ENCODE data around the gene ZSCAN22.
"Not testable (repeated sequence)": the region's sequence is repeated elsewhere in the genome, so short reads cannot be mapped to it uniquely, and the experiment has no call there.

ZSCAN22 gene

DNA sequence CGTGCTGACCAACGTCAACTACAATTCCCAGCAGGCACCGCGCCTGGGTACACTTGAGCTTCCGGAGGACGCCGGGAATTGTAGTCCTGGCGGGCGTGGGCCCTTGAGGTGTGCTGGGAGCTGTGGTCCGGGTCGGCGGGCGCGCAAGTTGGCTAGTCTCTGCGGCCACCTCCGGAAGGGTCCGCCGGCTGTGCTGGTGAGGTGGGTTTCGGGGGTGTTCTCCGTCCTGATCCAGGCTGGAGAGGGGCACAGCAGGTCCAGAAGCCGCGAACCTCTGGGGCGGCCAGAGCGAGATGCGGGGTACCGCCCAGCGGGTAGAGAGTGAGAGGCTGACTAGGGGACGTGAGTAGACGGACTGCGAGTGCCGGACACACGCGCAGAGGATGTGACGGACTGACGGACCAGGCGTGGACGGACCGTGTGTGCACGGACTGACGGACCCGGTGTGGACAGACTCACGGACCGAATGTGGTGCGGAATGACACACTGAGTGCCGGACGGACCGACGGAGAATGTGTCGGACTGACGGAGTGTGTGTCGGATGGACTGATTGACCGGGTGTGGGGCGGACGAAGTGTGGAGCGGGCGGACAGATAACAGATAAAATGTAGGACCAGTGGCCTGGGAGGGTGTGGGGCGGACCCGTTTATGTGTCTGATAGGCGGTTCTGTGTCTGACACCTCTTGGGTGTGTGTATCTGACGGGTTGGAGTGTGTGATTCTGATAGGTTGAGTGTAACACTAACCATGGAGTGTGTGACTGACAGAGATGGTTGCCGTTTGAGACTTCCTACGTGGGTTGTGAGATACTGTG lies at the start of gene ZSCAN22:
Gene ZSCAN22 (plus strand): TSS at position 81 of the 813 bp plus-strand sequence. CDS start 7,809 bp downstream, outside the sequence.
- no peak for FAIRE-seq

DNA sequence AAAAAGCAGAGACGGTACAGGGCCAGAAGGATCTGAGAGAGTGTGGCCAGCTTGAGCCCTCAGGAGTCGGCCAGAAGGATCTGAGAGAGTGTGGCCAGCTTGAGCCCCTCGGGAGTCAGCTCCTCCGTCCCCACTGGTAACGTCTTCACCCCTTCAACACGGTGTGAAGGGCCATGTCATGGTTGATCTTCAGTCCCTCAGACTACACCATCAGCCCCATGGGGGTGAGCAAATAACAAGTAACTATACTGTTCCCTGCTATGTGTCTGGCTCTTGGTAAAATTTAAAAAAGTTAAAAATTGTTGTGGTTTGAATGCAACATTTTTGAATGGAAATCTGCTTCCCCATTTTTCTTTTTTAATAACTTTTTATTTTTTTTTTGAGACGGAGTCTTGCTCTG lies 49.6 kb upstream of the ZSCAN22 start:
- DNase-seq (ENCODE audit: low spot score) (no peak), FAIRE-seq (no peak)

More for the DNA sequence above, at the start of gene ZSCAN22:
- DNase-seq (ENCODE audit: low spot score): peak; percentile 87

DNA sequence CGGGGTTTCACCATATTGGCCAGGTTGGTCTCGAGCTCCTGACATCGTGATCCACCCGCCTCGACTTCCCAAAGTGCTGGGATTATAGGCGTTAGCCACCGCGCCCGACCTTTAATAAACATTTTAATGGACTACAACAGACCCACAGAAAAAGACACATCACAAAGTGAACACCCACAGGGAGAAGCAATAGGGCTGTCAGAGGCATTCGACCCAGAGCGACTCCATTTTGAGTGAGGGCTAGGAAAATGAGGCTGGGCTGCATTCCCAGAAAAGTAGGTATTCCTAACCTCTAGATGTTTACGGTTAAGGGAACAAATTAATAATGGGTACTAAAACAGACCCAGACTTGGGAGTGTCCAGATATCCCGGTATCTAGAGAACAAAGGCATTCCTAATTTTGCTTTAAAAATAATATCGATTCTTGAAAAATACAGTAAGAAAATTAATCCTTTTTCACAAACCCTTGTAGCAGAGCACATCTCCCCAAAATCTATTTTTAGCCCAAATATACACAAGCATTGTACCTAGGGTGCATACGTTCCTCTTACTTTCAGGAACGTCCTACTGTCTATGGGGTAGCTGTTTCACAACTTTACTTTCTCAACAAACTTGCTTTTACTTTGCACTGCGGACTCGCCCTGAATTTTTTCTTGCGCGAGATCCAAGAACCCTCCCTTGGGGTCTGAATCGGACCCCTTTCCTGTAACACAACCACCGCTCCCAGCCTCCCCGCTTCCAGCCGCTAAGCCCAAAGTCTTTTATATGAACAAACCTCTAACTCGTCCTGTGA lies 48.9 kb upstream of the ZSCAN22 start:
- DNase-seq (ENCODE audit: low spot score): no peak

DNA sequence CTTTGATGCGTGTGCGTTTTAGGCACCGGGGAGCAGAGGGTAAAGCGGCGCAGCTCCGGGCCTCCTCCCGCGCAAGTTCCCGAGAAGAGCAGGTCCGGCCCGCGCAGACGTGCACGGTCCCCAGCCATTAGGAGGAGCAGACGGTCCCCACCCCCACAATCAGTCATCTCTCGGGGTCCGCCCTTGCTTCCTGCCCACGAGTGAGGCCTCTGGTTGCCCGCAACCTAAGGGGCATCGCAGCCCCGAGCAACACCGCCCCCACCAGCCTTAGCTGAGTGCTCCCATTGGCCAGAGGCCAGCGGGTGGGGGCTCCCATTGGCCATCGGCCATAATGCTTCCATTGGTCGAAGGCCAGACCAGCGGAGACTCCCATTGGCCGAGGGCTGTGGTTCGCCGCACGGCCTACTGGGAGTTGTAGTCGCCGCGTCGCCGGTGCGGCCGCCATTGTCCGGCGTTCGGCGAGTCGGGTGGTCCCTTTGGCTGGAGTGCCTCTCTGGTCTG lies 48.2 kb upstream of the ZSCAN22 start, which contains the start of gene ZNF8:
Gene ZNF8 (plus strand): TSS at position 415 of the 501 bp plus-strand sequence. CDS start 127 bp downstream, outside the sequence.
- FAIRE-seq: peak; percentile 86
- peak; percentile 96 for DNase-seq (ENCODE audit: low spot score)

More for the DNA sequence above, 48.9 kb upstream of the ZSCAN22 start:
- FAIRE-seq: no peak

DNA sequence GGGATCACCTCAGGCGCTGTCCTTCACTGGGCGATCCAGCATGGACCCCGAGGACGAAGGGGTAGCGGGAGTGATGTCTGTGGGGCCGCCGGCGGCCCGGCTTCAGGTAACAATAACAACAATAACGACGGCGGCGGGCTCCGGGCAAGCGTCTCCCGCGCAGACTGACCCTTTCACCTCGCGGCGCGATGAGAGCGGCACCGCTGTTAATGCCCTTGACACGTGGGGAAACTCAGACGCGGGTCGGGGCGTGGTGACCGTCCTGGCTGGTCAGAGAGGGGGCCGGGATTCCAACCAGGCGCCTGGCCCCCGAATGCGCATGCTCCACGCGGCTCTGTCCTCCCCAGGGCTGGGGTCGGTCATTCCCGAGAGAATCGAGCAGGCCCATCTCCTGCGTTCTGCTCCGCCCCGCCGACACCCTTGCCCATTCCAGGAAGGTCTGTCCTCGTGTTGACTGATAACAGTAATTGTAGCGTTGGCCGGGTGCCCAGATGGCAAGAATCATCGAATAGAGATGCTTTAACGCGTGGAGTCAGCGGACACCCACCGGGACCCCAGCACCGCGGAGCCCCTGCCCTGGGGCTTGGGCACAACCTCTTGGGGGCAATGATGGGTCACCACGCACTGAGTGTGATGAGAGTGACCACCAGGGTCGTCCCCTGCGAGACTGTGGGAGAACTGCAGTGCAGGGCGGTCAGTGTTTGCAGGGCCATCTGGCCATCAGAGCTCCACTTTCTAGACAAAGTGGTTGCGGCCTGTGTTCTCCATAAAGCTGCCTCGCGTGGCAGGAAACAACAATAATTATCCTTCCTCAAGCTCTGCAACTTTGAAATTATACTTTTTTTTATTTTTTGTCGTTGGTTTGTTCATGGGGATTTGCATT lies 47.5 kb upstream of the ZSCAN22 start:
- FAIRE-seq (no peak), DNase-seq (ENCODE audit: low spot score) (peak; percentile 19)

DNA sequence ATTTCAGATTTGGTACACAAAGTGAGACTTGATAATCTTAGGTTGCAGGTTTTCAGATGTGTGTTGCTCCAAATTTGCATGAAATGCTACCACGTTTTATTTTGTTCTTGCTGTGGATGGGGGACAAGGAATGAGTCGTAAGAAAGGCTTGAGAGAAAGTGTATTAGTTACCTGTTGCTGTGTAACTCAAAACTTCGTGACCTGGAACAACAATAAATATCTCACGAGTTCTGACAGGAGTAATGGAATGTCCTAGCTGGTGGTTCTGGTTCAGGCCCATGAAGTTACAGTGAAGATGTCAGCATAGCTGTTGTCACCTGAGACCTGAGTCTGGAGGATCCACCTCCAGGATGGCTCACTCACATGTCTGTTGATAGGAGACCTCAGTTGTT lies 46.9 kb upstream of the ZSCAN22 start:
- no peak for FAIRE-seq
- peak; percentile 7 for DNase-seq (ENCODE audit: low spot score)

DNA sequence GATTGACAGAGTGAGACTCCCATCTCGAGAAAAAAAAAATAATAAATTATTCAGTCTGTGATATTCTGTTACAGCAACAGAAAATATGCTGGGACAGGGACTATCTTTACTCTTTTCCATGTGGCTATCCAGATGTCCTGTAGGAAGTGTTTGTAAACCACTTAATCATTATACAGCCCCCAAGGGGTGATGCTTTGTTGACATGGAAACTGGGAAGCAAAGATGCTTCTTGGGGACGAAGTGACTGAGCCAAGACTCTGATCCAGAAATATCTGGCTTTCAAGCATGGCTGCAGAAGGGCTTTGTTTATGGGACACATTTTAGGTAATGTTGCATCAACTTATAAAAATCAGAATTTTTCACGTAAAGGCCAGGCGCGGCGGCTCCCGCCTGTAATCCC lies 42.6 kb upstream of the ZSCAN22 start:
- DNase-seq (ENCODE audit: low spot score): no peak
- FAIRE-seq: no peak

DNA sequence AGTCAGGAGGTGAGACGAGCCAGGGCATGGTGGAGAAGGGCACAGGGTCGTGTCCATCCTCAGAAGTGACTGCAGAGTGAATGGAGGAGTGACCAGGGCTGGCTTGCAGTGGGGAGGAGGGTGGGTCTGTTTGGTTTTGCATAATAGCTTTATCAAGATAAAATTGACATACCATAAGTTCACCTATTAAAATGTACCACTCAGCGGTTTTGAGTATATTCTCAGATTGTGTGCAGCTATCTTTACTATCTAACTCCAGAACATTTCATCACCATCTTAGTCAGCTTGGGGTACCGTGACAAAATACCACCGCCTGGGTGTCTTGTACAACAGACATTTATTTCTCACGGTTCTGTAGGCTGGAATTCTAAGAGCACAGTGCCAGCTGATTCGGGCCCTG lies 34.9 kb upstream of the ZSCAN22 start:
- FAIRE-seq (no peak), DNase-seq (ENCODE audit: low spot score) (no peak)

DNA sequence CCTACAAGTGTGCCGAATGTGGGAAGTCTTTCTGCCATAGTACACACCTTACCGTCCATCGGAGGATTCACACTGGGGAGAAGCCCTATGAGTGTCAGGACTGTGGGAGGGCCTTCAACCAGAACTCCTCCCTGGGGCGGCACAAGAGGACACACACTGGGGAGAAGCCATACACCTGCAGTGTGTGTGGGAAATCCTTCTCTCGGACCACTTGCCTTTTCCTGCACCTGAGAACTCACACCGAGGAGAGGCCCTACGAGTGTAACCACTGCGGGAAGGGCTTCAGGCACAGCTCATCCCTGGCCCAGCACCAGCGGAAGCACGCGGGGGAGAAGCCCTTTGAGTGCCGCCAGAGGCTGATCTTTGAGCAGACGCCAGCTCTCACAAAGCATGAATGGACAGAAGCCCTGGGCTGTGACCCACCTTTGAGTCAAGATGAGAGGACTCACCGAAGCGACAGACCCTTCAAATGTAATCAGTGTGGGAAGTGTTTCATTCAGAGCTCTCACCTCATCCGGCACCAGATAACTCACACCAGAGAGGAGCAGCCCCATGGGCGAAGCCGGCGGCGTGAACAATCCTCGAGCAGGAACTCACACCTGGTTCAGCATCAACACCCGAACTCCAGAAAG lies 31.9 kb upstream of the ZSCAN22 start:
- DNase-seq (ENCODE audit: low spot score) (no peak), FAIRE-seq (no peak)

DNA sequence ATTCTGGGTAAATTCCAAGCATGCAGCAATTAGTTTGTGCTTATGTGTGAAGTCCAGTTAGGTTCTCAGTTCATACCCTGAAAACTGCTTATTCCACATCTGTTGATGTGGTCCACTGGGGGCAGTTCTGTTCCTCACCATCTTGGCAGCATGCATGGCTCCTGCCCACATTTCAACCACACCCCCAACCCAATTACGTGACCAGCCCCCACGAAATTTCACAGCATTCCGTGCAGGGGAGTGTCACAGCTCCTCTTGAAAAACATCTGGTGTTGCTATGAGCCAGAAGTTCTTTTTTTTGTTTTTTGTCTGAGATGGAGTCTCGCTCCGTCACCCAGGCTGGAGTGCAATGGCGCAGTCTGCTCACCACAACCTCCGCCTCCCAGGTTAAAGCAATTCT lies 30.7 kb upstream of the ZSCAN22 start:
- FAIRE-seq (no peak), DNase-seq (ENCODE audit: low spot score) (no peak)

DNA sequence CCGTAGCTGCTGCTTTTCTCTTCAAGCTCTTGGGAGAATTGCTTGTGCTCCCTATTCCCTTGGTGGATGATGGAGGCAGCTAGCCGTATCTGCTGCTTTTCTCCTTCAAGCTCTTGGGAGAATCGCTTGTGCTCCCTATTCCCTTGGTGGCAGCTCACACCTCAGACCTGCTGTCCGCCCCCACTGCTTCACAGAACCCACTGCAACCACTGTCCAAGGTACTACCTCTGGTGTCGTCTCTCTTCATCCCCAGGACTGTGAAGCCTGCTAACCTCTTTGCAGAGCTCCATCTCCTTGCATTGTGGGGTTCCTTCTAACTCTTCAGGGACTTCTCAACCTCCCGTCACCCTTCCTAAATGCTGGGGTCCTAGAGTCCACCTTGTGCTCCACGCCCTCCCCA lies 26.2 kb upstream of the ZSCAN22 start:
- DNase-seq (ENCODE audit: low spot score) (no peak), FAIRE-seq (no peak)

DNA sequence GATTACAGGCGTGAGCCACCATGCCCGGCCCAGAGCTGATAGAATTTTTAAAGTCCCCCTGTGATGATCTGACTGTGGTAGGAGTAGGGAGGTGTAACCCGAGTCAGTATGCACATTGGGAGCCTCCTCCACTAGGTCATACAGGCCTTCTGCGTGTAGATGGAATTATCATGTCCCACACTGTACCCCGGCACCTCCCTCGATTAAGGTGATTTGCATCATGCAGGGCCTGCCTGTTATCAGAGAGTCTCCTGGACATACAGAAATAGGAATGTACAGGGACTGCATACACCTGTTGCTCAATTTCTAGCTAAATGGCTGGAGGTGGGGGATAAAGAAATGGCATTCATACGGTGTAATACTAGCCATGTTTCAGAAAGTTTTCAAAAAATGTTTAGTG lies 22.5 kb upstream of the ZSCAN22 start:
- FAIRE-seq: no peak
- no peak for DNase-seq (ENCODE audit: low spot score)

DNA sequence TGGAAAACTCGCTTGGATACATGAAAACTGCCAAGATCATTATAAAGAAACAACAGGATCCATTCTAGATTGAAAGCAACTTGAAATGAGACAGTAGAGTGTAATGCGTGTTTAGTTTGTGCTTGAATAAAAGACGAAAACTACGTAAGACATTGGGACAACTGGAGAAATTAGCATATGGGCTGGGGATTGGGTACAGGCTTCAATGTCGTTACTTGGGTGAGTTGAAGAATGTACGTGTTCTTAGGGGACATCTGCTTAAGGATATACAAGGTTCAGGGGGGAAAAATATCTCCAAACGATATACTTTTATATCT lies 22.1 kb upstream of the ZSCAN22 start:
- DNase-seq (ENCODE audit: low spot score) (no peak), FAIRE-seq (no peak)

DNA sequence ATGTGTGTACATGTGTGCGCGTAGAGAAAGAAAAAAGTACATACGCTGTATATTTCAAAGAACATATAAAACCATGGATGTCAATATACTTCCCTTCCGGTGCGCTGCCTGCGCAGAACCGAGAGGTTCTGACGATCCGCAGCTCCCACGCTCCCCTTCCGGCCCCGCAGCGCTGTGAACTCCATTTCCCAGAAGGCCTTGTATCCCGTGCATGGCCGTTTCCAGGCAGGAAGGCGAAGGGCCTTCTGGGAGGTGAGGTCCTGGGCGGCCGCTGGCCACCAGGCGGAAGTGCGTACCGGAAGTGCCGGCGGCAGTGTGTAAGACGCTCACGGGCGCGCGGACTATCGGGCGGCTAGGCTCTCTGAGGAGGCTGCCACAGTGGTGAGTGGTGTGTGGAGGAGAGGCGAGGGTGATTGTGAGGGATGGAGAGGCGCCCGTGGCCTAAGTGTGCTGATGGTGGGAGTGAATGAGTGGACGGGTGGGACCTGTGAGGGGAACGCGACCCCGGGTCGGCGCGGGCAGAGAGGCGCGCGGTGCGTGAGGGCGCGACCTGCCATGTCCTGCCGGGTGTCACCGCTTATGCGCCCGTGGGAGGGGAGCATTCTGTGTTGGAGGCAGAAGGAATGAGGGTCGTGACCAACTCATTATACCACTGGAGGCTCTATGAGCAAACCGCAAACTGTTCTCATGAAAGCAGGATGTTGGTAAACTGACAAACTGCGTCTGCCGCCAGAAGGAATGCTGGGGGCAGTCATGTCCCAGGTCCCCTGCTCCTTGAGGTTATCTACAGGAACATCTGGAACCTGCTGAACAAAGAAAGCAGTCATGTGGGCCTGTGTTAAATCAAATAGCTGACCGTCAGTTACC lies 21.5 kb upstream of the ZSCAN22 start, which contains the start of gene ERVK3-1:
Gene ERVK3-1 (plus strand): TSS at position 313 of the 867 bp plus-strand sequence. CDS start 6,792 bp downstream, outside the sequence.
- FAIRE-seq (peak; percentile 67), DNase-seq (ENCODE audit: low spot score) (peak; percentile 86)

DNA sequence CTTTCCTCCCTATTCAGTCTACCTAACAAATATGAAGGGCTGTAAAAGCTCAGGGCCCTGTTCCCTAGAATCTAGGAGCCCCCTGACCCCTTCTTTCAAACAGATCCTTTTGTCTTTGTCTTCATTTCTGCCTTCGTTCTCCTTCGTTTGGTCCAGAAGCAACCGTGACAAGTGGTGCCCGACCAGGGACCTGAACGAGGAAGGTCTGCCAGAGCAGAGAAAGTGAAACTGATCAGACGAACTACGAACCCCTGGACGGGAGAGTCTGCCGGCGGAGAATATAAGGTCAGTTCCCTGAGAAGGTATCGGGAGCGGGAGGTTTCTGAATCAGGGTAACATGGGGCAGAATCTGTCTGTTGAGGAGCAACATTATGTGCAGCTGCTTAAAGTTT lies 20.9 kb upstream of the ZSCAN22 start:
- DNase-seq (ENCODE audit: low spot score) (no peak), FAIRE-seq (no peak)

DNA sequence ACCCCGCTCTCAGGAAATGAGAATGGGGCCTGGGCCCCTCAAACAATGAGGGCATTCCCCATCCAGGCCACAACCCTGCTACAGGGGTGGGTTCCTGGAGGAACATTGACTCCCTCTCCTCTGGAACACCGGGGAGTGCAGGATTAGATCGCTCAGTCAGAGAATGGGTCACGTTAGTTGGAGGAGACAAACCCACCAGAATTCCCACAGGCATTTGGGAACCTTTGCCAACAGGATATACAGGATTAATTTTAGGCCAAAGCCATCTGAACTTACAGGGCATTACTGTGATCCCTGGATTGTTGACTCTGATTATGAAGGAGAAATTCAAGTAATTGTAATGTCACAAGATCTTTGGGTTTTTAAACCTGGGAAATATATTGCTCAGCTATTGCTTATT lies 19.1 kb upstream of the ZSCAN22 start:
- no peak for DNase-seq (ENCODE audit: low spot score)
- no peak for FAIRE-seq

DNA sequence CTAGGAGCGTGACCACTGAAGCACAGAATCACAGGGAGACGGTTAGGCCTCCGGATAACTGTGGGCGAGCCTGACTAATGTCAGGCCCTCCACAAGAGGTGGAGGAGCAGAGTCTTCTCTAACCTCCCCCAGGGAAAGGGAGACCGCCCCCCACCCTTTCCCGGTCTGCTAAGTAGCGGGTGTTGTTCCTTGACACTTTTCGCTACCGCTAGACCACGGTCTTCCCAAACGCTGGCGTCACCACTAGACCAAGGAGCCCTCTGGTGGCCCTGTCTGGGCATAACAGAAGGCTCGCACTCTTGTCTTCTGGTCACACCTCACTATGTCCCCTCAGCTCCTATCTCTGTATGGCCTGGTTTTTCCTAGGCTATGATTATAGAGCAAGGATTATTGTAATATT lies 16.1 kb upstream of the ZSCAN22 start:
- FAIRE-seq; DNase-seq (ENCODE audit: low spot score): not testable (repeated sequence)

DNA sequence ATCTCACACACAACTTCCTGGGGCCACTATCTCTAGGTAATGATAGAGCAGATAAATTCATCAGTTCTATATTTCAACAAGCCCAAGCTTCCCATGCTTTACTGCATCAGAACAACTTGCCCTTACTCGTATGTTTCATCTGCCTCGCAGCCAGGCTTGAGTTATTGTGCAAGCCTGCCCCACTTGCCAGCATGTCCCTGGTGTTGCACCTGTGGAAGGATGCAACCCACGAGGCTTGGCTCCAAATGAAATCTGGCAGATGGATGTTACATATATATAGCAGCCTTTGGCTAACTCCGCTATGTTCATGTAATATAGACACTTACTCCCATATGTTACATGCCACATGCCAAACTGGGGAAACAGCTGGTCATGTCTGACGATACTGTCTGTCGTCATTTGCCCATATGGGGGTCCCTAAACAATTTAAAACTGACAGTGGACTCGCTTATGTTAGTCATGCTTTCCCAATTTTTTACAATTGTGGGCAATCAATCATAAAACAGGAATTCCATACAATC lies 15.4 kb upstream of the ZSCAN22 start:
- DNase-seq (ENCODE audit: low spot score) (no peak), FAIRE-seq (no peak)

DNA sequence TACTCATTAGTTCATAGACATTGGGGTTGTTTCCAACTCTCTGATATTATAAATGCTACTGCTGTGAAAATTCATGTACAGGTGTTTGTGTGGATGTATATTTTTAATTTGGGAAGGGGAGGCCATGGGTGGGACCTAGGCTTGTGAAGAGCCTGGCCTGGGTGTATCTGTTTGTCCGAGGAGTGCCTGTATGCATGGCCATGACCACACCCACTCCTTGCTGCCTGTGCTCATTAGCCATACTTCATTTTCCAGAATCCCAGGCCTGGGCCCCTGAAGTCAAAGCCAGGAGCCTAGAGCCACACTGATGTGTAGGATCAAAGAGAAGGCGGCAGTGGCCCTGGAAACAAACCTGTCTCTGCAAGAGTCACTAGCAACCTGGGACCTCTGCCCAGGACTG lies 11.2 kb upstream of the ZSCAN22 start:
- no peak for FAIRE-seq

More for the DNA sequence above, 11.2 kb upstream of the ZSCAN22 start:
- DNase-seq (ENCODE audit: low spot score): no peak

Measured in RCC 7860 (cell line).